Testis (tissue), 2 donors: ENCODE results near the gene GAB3.

Experiments used
- CTCF ChIP-seq, 3 experiments: fragments of 450-650 bp in 2 of 3; fragments of 200-600 bp in 1 of 3; sonication (generic) in 1 of 3; IDR thresholded peaks; one replicate each; pipeline ENCODE4 v1.5.1; 2016 to 2019; ENCODE audit warnings: antibody characterized with exemption in 3 of 3, mild to moderate bottlenecking in 2 of 3, moderate library complexity in 1 of 3
- POLR2A ChIP-seq: fragments of 450-650 bp; IDR thresholded peaks from one replicate; pipeline ENCODE4 v1.6.1; 2017; ENCODE audit warnings: antibody characterized with exemption, mild to moderate bottlenecking, moderate library complexity

- TF ChIP-seq CTCF (IDR thresholded peaks at IDR 0.05), result no peak
- no peak for TF ChIP-seq POLR2A
Observed at GRCh38 chrX:154724993-154725756, 25.7 kb downstream of the GAB3 start.
